ENCODE results near the gene NECAP2.

DNA sequence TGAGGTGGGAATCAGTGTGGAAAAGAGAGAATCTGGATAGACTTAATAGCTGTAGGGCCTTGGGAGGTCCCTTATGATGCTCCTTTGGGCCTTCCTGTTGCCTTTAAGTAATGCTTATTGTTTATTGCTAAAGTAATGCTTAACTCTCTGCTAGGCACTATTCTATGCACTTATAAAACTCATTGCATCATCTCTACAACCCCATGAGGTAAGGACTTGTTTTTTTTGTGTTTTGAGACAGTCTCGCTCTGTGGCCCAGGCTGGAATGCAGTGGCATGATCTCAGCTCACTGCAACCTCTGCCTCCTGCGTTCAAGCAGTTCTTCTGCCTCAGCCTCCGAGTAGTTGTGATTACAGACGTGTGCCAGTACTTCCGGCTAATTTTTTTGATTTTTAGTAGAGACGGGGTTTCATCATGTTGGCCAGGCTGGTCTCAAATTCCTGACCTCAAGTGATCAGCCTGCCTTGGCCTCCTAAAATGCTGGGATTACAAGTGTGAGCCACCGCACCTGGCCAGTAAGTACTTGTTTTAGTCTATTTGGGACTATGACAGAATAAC, 22.3 kb downstream of the NECAP2 start:
- TF ChIP-seq, protein P1, sequence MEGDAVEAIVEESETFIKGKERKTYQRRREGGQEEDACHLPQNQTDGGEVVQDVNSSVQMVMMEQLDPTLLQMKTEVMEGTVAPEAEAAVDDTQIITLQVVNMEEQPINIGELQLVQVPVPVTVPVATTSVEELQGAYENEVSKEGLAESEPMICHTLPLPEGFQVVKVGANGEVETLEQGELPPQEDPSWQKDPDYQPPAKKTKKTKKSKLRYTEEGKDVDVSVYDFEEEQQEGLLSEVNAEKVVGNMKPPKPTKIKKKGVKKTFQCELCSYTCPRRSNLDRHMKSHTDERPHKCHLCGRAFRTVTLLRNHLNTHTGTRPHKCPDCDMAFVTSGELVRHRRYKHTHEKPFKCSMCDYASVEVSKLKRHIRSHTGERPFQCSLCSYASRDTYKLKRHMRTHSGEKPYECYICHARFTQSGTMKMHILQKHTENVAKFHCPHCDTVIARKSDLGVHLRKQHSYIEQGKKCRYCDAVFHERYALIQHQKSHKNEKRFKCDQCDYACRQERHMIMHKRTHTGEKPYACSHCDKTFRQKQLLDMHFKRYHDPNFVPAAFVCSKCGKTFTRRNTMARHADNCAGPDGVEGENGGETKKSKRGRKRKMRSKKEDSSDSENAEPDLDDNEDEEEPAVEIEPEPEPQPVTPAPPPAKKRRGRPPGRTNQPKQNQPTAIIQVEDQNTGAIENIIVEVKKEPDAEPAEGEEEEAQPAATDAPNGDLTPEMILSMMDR (IDR thresholded peaks at IDR 0.05) = no peak
- TF ChIP-seq POLR2A (IDR thresholded peaks at IDR 0.05) = no peak

All from adrenal gland (tissue), 5 donors.